Astrocyte (in vitro differentiated cells and primary cell): Measurements from ENCODE around the gene MAVS. TPM values are rescaled to one million over a fixed set of nuclear protein-coding genes. Genes with fewer than 3 reads are reported as not detected.
A peak's percentile ranks its signal among the peaks of the same experiment; 100 is the strongest.

Experiments
- DNase-seq: peaks from one replicate; pipeline ENCODE4 v3.0.0-alpha.2; 2010; ENCODE audit warnings: low read depth
- FAIRE-seq: peaks from 2 replicates; lab custom pipeline; 2011; peaks lifted over from hg19 to GRCh38; lab: Jason Lieb, UNC
- H2AFZ ChIP-seq: 2 replicates; pipeline ENCODE4 v1.6.0; 2012; ENCODE audit warnings: low read depth, low read length, inconsistent platforms
- H3K27ac ChIP-seq: 2 replicates; pipeline ENCODE4 v1.5.1; 2011; ENCODE audit warnings: low read depth, low read length, inconsistent platforms
- H3K27me3 ChIP-seq: 2 replicates; pipeline ENCODE4 v1.6.0; 2011; ENCODE audit warnings: low read length, inconsistent platforms; ENCODE audit not compliant: insufficient read depth
- H3K36me3 ChIP-seq: 2 replicates; pipeline ENCODE4 v1.5.1; 2011; ENCODE audit warnings: low read length, inconsistent platforms; ENCODE audit not compliant: insufficient read depth
- H3K4me1 ChIP-seq: 2 replicates; pipeline ENCODE4 v1.5.1; 2011; ENCODE audit warnings: low read length, inconsistent platforms; ENCODE audit not compliant: insufficient read depth
- H3K4me2 ChIP-seq: 2 replicates; pipeline ENCODE4 v1.6.0; 2012; ENCODE audit warnings: low read length, inconsistent platforms
- H3K4me3 ChIP-seq: 2 replicates; pipeline ENCODE4 v1.5.1; 2011; ENCODE audit warnings: low read depth, mild to moderate bottlenecking, low read length, inconsistent platforms; ENCODE audit not compliant: insufficient read depth
- H3K79me2 ChIP-seq: 2 replicates; pipeline ENCODE4 v1.6.0; 2012; ENCODE audit warnings: mild to moderate bottlenecking, low read length, inconsistent platforms; ENCODE audit not compliant: insufficient read depth
- H3K9ac ChIP-seq: 2 replicates; pipeline ENCODE4 v1.6.0; 2012; ENCODE audit warnings: mild to moderate bottlenecking, low read length, inconsistent platforms
- H3K9me3 ChIP-seq: 2 replicates; pipeline ENCODE4 v1.5.1; 2012; ENCODE audit warnings: low read depth, mild to moderate bottlenecking, low read length, inconsistent platforms; ENCODE audit not compliant: insufficient read depth
- H4K20me1 ChIP-seq: 2 replicates; pipeline ENCODE4 v1.6.0; 2012; ENCODE audit warnings: low read length, inconsistent platforms; ENCODE audit not compliant: insufficient read depth
- H3K27ac Mint-ChIP-seq: one replicate; pipeline ENCODE4 v1.8.0; 2021; ENCODE audit warnings: mild to moderate bottlenecking, mixed read lengths; ENCODE audit not compliant: unreplicated experiment
- H3K27me3 Mint-ChIP-seq: one replicate; pipeline ENCODE4 v1.8.0; 2021; ENCODE audit warnings: low read depth, mixed read lengths; ENCODE audit not compliant: unreplicated experiment
- H3K36me3 Mint-ChIP-seq: one replicate; pipeline ENCODE4 v1.8.0; 2021; ENCODE audit warnings: low read depth, mixed read lengths; ENCODE audit not compliant: unreplicated experiment
- H3K4me1 Mint-ChIP-seq: one replicate; pipeline ENCODE4 v1.8.0; 2021; ENCODE audit warnings: low read depth, mixed read lengths; ENCODE audit not compliant: unreplicated experiment
- H3K4me3 Mint-ChIP-seq: one replicate; pipeline ENCODE4 v1.8.0; 2021; ENCODE audit warnings: mild to moderate bottlenecking, moderate library complexity, mixed read lengths; ENCODE audit not compliant: unreplicated experiment
- H3K9me3 Mint-ChIP-seq: one replicate; pipeline ENCODE4 v1.8.0; 2021; ENCODE audit warnings: mild to moderate bottlenecking, mixed read lengths; ENCODE audit not compliant: unreplicated experiment
- CTCF ChIP-seq: IDR thresholded peaks from 2 replicates; pipeline ENCODE4 v1.5.1; 2011; ENCODE audit warnings: low read depth, mild to moderate bottlenecking, inconsistent platforms, low read length, moderate library complexity; ENCODE audit not compliant: insufficient read depth
- EZH2 ChIP-seq: IDR thresholded peaks from 2 replicates; pipeline ENCODE4 v1.6.1; 2012; ENCODE audit warnings: mild to moderate bottlenecking, low read length, inconsistent platforms; ENCODE audit not compliant: insufficient read depth
- total RNA-seq: library from RNA; stranded (reverse); gene quantifications from 2 replicates; pipeline ENCODE4 v1.2.1, GENCODE V29; 2021

MAVS gene
- total RNA-seq, 1 donor from 2014 or later = 42.1 TPM

GRCh38 chr20:3821996-3822395 lies 24.6 kb upstream of the MAVS start:
- Mint-ChIP-seq H3K36me3 (peaks cover 5% of the 10 kb centered on the region), H3K27me3 (no peaks in the 10 kb centered on the region), H3K4me3 (peak overlapping the region; percentile 92), H3K4me1 (peaks cover 7% of the 10 kb centered on the region), H3K27ac (peak overlapping the region; percentile 80), H3K9me3 (no peaks in the 10 kb centered on the region)
- no peak overlapping the region for H3K4me2 ChIP-seq
- H3K27ac ChIP-seq = no peak overlapping the region
- FAIRE-seq (no peak), DNase-seq (no peak)
- H2AFZ ChIP-seq = no peak overlapping the region
- no peaks in the 10 kb centered on the region for H4K20me1 ChIP-seq
- H3K9me3 ChIP-seq = no peaks in the 10 kb centered on the region
- H3K9ac ChIP-seq = peak overlapping the region; percentile 99
- H3K79me2 ChIP-seq = peaks cover 15% of the 10 kb centered on the region
- no peak overlapping the region for H3K4me3 ChIP-seq
- TF ChIP-seq EZH2 (no peak), CTCF (no peak)
- peaks cover 11% of the 10 kb centered on the region for H3K36me3 ChIP-seq
- H3K4me1 ChIP-seq = peaks cover 15% of the 10 kb centered on the region
- no peaks in the 10 kb centered on the region for H3K27me3 ChIP-seq

GRCh38 chr20:3823881-3824280 lies 22.8 kb upstream of the MAVS start:
- DNase-seq (no peak), FAIRE-seq (no peak)
- Histone ChIP-seq H3K4me3 (no peak overlapping the region), H3K27me3 (no peaks in the 10 kb centered on the region), H3K36me3 (peaks cover 11% of the 10 kb centered on the region), H3K79me2 (peaks cover 15% of the 10 kb centered on the region), H4K20me1 (no peaks in the 10 kb centered on the region), H3K27ac (no peak overlapping the region), H3K9me3 (no peaks in the 10 kb centered on the region), H3K9ac (no peak overlapping the region), H2AFZ (no peak overlapping the region), H3K4me1 (peaks cover 12% of the 10 kb centered on the region), H3K4me2 (no peak overlapping the region)
- H3K4me1 Mint-ChIP-seq = peaks cover 4% of the 10 kb centered on the region
- no peaks in the 10 kb centered on the region for H3K9me3 Mint-ChIP-seq
- no peak overlapping the region for H3K27ac Mint-ChIP-seq
- TF ChIP-seq EZH2 (no peak), CTCF (no peak)
- H3K4me3 Mint-ChIP-seq = no peak overlapping the region
- peaks cover 7% of the 10 kb centered on the region for H3K36me3 Mint-ChIP-seq
- no peaks in the 10 kb centered on the region for H3K27me3 Mint-ChIP-seq

GRCh38 chr20:3825526-3825925 lies 21.1 kb upstream of the MAVS start:
- no peak overlapping the region for H3K27ac Mint-ChIP-seq
- no peak overlapping the region for H3K4me3 Mint-ChIP-seq
- H3K36me3 ChIP-seq = peaks cover 11% of the 10 kb centered on the region
- no peaks in the 10 kb centered on the region for H3K9me3 Mint-ChIP-seq
- H3K27ac ChIP-seq = no peak overlapping the region
- no peak overlapping the region for H2AFZ ChIP-seq
- H3K4me1 ChIP-seq = peaks cover 7% of the 10 kb centered on the region
- H4K20me1 ChIP-seq = no peaks in the 10 kb centered on the region
- DNase-seq (no peak), FAIRE-seq (no peak)
- peaks cover 4% of the 10 kb centered on the region for H3K4me1 Mint-ChIP-seq
- H3K9ac ChIP-seq = no peak overlapping the region
- TF ChIP-seq EZH2 = no peak
- no peak for TF ChIP-seq CTCF
- H3K9me3 ChIP-seq = no peaks in the 10 kb centered on the region
- no peaks in the 10 kb centered on the region for H3K27me3 ChIP-seq
- peaks cover 15% of the 10 kb centered on the region for H3K79me2 ChIP-seq
- no peak overlapping the region for H3K4me2 ChIP-seq
- peaks cover 10% of the 10 kb centered on the region for H3K36me3 Mint-ChIP-seq
- H3K27me3 Mint-ChIP-seq = no peaks in the 10 kb centered on the region
- H3K4me3 ChIP-seq = no peak overlapping the region
